AG09319 (cell line): ENCODE data around the gene UBE2S.
"Not testable (repeated sequence)": the region's sequence is repeated elsewhere in the genome, so short reads cannot be mapped to it uniquely, and the experiment has no call there.

Source experiments
- DNase-seq: peaks from one replicate; pipeline ENCODE4 v3.0.0-alpha.2; 2010; ENCODE audit warnings: low read depth; ENCODE audit errors: extremely low read depth
- TF ChIP-seq, protein P1 (sequence below): IDR thresholded peaks from 2 replicates; pipeline ENCODE4 v1.5.1; 2011; ENCODE audit warnings: low read depth, mild to moderate bottlenecking, inconsistent platforms, low read length, moderate library complexity

The UBE2S gene

DNA sequence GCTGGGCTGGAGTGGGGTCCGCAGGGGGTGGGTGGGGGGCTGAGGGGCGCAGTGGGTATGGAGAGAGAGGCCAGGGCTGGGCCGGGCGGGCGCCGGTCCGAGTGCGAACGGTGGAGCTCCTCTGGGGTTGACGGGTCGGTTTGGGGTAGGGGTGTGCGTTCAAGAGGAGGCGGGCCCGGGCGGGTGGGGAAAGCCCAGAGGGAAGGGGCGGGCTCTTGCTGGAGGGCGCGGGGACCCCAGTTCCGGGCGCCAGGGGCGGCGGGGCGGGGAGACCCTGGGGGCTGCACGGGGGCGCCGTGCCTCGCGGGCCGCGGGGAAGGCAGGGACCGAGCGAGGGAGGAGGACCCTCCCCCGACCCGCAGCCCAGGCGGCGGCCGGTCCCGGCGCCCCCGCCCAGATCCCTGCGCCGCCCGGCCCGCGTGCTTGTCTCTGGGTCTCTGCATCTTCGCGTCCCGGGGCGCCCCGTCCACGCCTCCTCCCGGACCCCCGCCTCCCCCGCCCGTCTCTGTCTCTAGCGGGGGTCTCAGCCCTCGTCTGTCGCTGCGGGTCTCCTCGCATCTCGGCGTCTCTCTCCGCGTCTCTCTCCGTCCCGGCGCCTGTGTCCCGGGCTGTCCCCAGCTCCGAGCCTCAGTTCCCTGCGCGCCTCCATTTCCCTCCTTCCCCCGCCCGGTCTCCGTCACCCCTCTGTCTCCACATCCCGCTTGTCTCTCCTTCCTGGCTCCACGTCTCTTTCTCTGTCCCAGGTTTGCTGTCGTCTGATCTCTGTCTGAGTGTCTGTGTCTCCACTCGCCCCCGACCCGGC lies 43.8 kb upstream of the UBE2S start:
- TF ChIP-seq, protein P1, sequence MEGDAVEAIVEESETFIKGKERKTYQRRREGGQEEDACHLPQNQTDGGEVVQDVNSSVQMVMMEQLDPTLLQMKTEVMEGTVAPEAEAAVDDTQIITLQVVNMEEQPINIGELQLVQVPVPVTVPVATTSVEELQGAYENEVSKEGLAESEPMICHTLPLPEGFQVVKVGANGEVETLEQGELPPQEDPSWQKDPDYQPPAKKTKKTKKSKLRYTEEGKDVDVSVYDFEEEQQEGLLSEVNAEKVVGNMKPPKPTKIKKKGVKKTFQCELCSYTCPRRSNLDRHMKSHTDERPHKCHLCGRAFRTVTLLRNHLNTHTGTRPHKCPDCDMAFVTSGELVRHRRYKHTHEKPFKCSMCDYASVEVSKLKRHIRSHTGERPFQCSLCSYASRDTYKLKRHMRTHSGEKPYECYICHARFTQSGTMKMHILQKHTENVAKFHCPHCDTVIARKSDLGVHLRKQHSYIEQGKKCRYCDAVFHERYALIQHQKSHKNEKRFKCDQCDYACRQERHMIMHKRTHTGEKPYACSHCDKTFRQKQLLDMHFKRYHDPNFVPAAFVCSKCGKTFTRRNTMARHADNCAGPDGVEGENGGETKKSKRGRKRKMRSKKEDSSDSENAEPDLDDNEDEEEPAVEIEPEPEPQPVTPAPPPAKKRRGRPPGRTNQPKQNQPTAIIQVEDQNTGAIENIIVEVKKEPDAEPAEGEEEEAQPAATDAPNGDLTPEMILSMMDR, result no peak
- no peak for DNase-seq

DNA sequence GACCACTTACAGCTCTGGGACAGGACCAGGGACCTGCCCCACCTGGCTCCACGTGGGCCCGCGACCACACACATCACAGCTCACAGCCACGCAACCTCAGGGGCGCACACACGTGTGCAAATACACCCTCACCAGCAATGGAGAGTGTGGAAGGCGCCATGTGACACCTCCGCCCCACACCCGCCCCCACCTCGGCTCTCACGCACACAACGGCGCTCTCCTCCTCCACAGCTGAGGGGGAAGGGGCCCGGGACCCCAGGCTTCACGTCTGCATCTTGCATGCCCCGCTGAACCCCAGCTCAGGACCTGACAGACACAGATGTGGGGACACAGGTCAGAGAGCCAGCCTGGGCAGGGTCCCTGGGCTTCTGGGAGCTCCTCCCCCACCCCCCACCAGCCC lies 41.9 kb upstream of the UBE2S start:
- TF ChIP-seq, protein P1, result no peak

GRCh38 chr19:55448175-55448490 lies 40.5 kb upstream of the UBE2S start:
- DNase-seq, result not testable (repeated sequence)

More for the DNA sequence above, 41.9 kb upstream of the UBE2S start:
- DNase-seq, result no peak

GRCh38 chr19:55447421-55448174 lies 40.0 kb upstream of the UBE2S start:
- no peak for DNase-seq
- TF ChIP-seq, protein P1, result no peak

- TF ChIP-seq, protein P1, result no peak
- DNase-seq, result no peak
These were observed 38.5 kb upstream of the UBE2S start for GRCh38 chr19:55446060-55446459.

DNA sequence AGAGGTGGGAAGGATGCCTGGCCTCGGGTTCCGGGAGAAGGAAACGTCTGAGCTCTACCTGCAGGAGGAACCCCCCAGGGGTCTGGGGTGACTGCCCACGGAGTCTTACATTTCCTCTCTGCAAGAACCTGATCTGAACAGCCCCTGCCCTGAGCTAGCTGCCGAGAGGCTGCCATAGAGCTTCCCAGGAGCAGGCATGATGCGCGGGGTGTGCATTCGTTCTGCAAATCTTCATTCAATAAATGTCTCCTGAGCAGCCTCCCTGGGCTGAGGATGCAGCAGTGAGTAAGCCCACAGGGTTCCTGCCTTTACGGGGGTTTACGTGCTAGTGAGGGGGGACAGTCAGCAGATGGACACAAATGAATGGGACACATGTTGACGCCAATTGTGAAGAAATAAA lies 37.1 kb upstream of the UBE2S start:
- TF ChIP-seq, protein P1, result no peak
- DNase-seq, result no peak

DNA sequence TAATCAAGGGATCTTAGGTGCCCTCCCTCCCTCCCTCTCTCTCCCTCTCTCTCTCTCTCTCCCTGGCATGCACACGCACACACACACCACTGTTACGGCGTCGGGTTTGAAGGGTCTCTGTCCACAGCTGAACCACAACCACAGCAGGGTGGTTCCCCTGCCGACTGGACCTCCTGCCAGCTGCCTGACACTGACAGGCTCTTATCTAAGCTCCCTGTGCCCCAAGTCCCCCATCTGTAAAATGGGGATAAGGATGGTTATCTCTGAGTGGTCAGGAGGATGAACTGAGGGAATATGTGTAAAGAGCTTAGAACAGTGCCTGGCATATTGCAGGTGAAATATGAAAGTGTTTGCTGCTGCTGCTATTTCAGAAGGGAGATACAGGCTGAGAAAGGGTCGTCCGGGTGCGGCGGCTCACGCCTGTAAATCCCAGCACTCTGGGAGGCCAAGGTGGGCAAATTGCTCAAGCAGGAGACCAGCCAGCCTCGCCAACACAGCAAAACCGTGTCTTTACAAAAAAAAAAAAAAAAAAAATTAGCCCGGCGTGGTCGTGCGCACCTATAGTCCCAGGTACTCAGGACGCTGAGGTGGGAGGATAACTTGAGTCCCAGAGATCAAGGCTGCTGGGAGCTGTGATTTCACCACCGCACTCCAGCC lies 36.4 kb upstream of the UBE2S start:
- no peak for DNase-seq
- TF ChIP-seq, protein P1, result no peak
